UCSD-AML1 (cell line): Measurements from ENCODE around the gene PAQR6.
A peak's percentile ranks its signal among the peaks of the same experiment; 100 is the strongest.

Experiments
- DNase-seq: peaks from one replicate; lab custom pipeline; 2025; ENCODE audit not compliant: unreplicated experiment; lab: John Stamatoyannopoulos, UW

The PAQR6 gene

GRCh38 chr1:156196445-156196844 lies 51.4 kb downstream of the PAQR6 start:
- DNase-seq = no peak

DNA sequence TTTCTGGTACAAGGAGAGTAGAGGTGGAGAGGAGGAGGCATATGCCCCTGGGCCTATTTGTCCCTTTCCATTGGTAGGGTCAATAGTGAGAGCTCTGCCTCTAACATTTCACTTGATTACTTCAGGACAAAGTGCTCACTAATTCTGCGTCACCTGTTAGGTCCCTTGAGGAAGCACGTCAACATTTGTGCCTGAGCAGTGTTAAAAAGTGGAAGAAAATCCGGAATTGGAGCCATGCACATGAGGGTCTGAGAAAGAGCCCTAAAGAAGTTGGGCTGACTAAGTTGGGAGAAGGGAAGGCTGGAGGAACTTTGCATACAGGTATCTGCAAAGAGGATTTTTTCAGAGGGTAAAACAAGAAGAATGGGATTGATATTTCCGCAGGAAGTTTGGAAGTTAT lies 52.0 kb downstream of the PAQR6 start:
- no peak for DNase-seq

DNA sequence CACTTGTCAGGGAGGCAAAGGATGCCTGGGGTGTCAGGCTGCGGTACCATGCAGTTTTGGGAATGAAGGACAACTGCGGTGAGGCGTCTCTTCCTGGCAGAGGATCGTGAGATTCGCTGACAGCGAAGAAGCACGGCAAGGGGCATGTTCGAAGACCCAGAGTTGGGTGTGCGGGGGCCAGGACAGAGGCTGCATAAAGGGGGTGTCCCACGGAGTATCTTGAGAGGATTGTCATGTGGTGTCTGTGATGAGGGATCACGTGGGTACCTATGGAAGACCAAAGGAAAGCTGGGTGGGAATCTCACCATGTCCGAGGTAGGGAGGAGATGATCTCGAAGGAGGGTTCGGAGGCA lies 53.6 kb downstream of the PAQR6 start:
- DNase-seq = no peak

GRCh38 chr1:156193488-156194299 lies 54.2 kb downstream of the PAQR6 start, which contains the start of gene SLC25A44:
SLC25A44 (plus strand) TSS chr1:156194104; CDS start chr1:156199848, 5,744 bp downstream.
- peak; percentile 97 for DNase-seq
